HG03039 (cell line): ENCODE data around the gene IL1RN.

ENCODE experiments used
- ATAC-seq: cut with Tn5 transposase; IDR thresholded peaks from one replicate; pipeline ENCODE4 v1.9.1; 2021; ENCODE audit warnings: mild to moderate bottlenecking, moderate library complexity; ENCODE audit not compliant: unreplicated experiment

IL1RN gene

GRCh38 chr2:113103277-113103676, 24.1 kb upstream of the IL1RN start:
- no peak for ATAC-seq

GRCh38 chr2:113104054-113104611, 23.3 kb upstream of the IL1RN start:
- no peak for ATAC-seq

GRCh38 chr2:113105047-113105785, 22.2 kb upstream of the IL1RN start:
- ATAC-seq: no peak

DNA sequence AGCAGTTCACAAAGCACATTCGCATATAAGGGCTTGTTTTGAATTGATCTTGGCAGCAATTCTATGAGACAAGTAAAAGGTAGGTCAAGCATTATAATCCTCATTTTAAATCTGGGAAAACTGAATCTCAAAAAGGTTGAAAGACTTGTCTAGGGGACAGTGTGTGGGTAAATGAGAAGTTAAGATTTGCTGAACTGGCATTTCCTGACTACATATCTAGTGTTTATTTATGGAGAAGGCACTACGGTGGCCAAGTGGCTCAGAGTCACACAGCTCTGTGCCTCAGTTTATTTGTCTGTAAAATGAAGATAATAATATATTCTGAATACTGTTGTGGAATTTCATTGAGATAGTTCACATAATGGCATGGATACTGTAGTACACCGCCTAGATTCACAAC, 16.3 kb upstream of the IL1RN start:
- no peak for ATAC-seq

DNA sequence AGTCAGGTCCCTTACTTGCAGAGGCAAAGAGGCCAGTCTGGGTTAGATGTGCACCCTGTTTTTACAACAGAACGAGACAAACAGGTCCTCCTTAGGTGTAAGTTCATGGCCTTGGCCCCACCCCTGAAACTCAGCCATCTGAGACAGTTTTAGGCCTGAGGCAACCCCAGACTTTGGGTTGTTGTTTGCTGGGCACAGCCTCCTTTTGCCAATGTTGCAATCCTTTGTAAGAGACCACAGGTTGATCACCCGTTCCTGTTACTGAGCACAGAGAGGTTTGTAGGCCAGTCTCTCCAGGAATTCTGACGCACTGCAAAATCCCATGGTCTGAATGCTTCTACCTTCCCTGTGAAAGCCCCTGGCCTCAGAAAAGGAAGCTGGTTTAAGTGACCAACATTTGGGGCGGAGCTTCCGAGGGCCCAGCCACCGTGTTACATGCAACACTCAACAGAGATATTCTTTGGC, 15.5 kb upstream of the IL1RN start:
- ATAC-seq: no peak

DNA sequence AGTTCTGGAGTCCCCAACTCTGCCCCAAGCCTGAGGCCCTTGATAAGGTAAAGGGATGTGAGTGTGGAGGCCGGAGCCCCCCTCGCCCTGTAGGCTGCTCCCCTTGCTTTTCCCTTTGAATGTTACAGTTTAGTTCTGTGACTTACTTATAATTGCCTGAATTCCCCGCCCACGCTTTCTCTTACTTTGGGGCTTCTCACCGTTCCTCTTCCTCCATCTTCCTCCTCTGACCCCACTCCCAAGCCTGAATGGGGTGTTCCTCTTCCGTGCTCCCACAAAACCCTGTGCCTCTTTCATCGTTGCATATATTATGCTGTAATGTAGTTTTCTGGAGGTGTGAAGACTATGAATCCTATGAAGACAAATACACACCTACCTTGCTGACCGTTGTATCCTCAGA, 15.0 kb upstream of the IL1RN start:
- ATAC-seq: no peak

- no peak for ATAC-seq
Measured at GRCh38 chr2:113112871-113113270, 14.5 kb upstream of the IL1RN start.

GRCh38 chr2:113113807-113114206, 13.6 kb upstream of the IL1RN start:
- no peak for ATAC-seq

- ATAC-seq: no peak
Measured at GRCh38 chr2:113114224-113114945, 13.0 kb upstream of the IL1RN start.

GRCh38 chr2:113114996-113115395, 12.4 kb upstream of the IL1RN start:
- ATAC-seq: no peak

- ATAC-seq: no peak
Measured at GRCh38 chr2:113116100-113116958, 11.1 kb upstream of the IL1RN start.

DNA sequence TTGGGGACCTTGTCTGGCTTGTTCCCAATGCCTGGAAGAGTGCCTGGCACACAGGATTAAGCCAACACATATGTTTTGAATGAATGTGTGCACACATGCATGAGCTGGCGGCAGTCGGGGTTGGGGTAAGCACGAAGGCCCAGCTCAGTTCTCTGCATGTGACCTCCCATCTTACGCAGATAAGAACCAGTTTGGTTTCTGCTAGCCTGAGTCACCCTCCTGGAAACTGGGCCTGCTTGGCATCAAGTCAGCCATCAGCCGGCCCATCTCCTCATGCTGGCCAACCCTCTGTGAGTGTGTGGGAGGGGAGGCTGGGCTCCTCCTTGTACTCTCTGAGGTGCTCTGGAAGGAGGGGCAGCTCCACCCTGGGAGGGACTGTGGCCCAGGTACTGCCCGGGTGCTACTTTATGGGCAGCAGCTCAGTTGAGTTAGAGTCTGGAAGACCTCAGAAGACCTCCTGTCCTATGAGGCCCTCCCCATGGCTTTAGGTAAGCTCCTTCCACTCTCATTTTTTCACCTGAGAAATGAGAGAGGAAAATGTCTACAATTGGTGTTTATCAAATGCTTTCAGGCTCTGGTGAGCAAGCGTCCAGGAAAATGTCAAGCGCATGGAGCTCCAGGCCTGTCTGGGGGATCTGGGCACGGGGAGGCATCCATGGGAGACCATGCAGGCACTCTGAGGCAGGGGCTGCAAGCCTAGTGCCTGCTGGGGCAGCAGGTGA, 9.7 kb upstream of the IL1RN start:
- ATAC-seq: no peak

DNA sequence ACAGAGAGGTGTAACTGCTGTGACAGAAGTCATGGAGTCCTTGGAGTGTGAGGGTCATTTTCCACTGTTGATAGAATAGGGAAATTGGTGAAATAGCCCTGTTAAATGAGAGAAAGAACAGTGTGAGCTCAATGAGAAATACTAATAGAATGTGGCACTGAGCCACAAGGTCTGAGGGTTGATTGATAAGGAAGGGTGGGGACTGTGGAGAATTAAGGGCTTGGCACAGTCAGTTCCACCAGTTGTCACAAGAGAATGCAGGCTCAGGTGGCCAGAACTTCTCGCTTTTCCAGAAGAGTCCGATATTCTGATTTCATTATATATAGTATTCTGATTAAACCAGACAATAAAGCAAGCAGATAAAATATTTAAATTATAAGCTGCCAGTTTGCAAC, 9.1 kb upstream of the IL1RN start:
- ATAC-seq: no peak

- no peak for ATAC-seq
Measured at GRCh38 chr2:113119111-113119510, 8.3 kb upstream of the IL1RN start.

DNA sequence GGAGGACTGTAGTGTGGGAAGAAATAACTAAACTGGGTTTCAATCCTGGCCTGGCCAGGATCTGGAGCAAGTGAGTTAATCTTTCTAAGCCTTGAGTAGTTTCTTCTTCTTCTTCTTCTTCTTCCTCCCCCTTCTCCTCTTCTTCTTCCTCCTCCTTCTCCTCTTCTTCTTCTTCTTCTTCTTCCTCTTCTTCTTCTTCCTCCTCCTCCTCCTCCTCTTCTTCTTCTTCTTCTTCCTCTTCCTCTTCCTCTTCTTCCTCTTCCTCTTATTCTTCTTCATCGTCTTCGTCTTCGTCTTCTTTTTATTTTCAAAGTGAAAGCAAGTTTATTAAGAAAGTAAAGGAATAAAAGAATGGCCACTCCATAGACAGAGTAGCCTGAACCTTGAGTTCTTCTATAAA, 6.5 kb upstream of the IL1RN start:
- ATAC-seq: no peak

DNA sequence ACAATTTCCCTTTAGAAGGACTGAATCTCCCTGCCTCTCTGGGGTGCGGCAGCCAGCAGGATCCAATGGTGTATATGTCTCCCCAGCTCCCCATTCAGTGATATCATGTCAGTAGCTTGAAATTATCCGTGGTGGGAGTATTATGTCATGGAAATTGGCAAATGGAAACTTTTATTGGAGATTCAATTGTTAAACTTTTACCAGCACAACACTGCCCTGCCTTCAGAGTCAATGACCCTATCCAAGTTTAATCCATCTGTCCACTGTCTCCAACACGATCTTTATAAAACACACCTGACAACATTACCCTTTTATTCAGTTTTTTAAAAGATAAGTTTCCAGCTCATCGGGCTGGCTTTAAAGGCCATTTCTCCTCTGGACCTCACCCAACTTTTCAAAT, 5.0 kb upstream of the IL1RN start:
- ATAC-seq: no peak

DNA sequence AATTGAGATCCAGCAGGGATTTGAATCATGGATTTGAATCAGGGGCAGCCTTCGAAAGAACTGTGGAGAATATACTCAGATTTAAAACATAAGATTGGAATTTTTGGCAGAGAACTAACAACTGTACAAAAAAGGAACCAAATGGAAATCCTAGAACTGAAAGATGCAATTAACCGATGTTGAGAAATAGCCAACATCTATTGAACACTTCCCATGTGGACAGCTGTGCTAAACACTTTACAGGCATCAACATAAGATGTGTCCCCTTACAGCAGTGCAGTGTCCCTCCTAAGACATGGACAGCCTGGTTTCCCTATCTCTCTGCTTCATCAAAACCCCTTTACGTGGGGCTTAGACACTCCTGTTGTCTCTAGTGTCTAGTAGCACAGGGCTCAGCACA, 3.7 kb upstream of the IL1RN start:
- ATAC-seq: no peak

DNA sequence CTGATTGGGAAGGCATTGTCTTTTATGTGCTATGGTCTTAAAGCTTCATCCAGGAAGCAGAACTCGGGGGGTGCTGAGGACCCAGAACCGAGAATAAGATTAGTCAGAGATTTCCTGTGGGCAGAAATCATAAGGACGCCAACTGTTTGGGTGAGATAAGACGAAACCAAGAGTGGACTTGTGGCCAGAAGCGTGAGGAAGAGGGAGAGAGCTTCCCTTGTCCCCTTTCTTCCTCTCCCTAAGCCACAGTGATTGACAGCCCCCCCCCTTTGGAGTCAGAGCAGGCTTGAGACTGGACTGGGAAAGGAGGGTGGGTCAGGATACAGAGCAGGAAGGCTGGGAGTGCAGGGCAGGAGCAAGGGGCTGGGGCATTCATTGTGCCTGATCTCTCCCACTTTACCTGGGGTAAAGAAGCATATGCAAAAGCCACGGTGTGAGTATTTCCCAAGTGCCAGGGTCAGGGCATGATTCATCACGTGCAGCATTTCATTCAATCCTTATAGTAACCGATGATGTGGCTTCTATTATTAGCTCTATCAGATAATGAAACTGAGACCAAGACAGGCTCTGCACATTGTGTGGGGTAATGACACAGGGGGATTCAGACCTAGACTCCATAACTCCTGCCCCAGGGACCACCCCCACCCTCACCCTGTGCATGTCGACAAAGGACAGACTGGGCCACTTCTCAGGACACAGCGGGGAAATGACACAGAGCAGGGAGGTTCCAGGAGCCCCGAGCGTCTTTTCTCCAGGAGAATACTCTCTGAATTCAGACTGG, 3.0 kb upstream of the IL1RN start:
- no peak for ATAC-seq

- no peak for ATAC-seq
Measured at GRCh38 chr2:113124984-113125855, 2.2 kb upstream of the IL1RN start.
